Heart left ventricle (tissue), 16 donors: Measurements from ENCODE around the gene SP6. TPM values are rescaled to one million over a fixed set of nuclear protein-coding genes. Genes with fewer than 3 reads are reported as not detected.

Experiments used
- ATAC-seq, 4 donors: fragments of 200-7000 bp; cut with Tn5 transposase; one replicate each; pipeline ENCODE4 v1.9.1; 2020 to 2022; ENCODE audit warnings: moderate library complexity in 4 of 4, mild to moderate bottlenecking in 3 of 4, moderate number of reproducible peaks in 1 of 4
- DNase-seq, 5 donors: peaks; one replicate each; pipeline ENCODE4 v3.0.0-alpha.2; 2020
- H3K27ac ChIP-seq, 12 donors: fragments of 200-600 bp; sonication (generic) in 4 of 12; one replicate each; pipeline versions ENCODE4 v1.5.0 to v1.8.0; 2016 to 2022; ENCODE audit warnings: mild to moderate bottlenecking in 2 of 12
- H3K27me3 ChIP-seq, 9 donors: fragments of 200-600 bp; sonication (generic) in 2 of 9; one replicate each; pipeline versions ENCODE4 v1.5.1 to v1.8.0; 2016 to 2022; ENCODE audit warnings: mild to moderate bottlenecking in 3 of 9
- H3K36me3 ChIP-seq, 9 donors: fragments of 200-600 bp; sonication (generic) in 2 of 9; one replicate each; pipeline versions ENCODE4 v1.5.0 to v1.8.0; 2018 to 2022; ENCODE audit warnings: mild to moderate bottlenecking in 2 of 9
- H3K4me1 ChIP-seq, 12 donors: fragments of 200-600 bp; sonication (generic) in 4 of 12; one replicate each; pipeline versions ENCODE4 v1.5.0 to v1.8.0; 2016 to 2022; ENCODE audit warnings: mild to moderate bottlenecking in 3 of 12
- H3K4me3 ChIP-seq, 12 donors: fragments of 200-600 bp; sonication (generic) in 4 of 12; one replicate each; pipeline versions ENCODE4 v1.5.0 to v1.8.0; 2017 to 2022; ENCODE audit warnings: mild to moderate bottlenecking in 9 of 12, moderate library complexity in 4 of 12
- H3K9me3 ChIP-seq, 12 donors: fragments of 200-600 bp; sonication (generic) in 4 of 12; one replicate each; pipeline versions ENCODE4 v1.5.0 to v1.8.0; 2016 to 2022; ENCODE audit warnings: mild to moderate bottlenecking in 1 of 12
- CTCF ChIP-seq, 12 donors: fragments of 200-600 bp; sonication (generic) in 4 of 12; IDR thresholded peaks; one replicate each; pipeline versions ENCODE4 v1.5.0 to v1.8.0; 2018 to 2022; ENCODE audit warnings: antibody characterized with exemption in 12 of 12, mild to moderate bottlenecking in 5 of 12
- POLR2A ChIP-seq, 2 donors: fragments of 450-650 bp; IDR thresholded peaks; one replicate each; pipeline ENCODE4 v1.6.1; 2017; ENCODE audit warnings: antibody characterized with exemption in 2 of 2, mild to moderate bottlenecking in 2 of 2, moderate library complexity in 2 of 2
- WGBS, 4 donors: extraction: QIAGEN DNeasy Blood & Tissue Kit in 2 of 4; methylation state at CpG; one replicate each; pipeline versions ENCODE4 v1.1.5 to v1.1.7; 2013 to 2018; 5-methylcytosine and 5-hydroxymethylcytosine counted together
- intact Hi-C, 10 donors: fragments of 100-400 bp; cut with DNase I; formaldehyde crosslinking; loops; one replicate each; pipeline versions ENCODE4 v1.11.1 to v1.14.2; 2022
- polyA plus RNA-seq, 2 donors: library from polyadenylated mRNA; stranded (reverse); fragments of 200-250 nt; gene quantifications; one replicate each; pipeline ENCODE4 v1.2.3, GENCODE V29; 2013
- total RNA-seq, 9 donors: library from RNA; depleted of rRNA in 2 of 9; stranded (reverse); fragments of >200 nt in 2 of 9; fragmentation: NEBNext Ultra II Directional in 3 of 9; extraction: Animal tissue kit (Norgen Biotek cat#: 25700) in 3 of 9; gene quantifications; one replicate each; pipeline versions ENCODE4 v1.1.0 to v1.2.4, GENCODE V29; 2016 to 2023
- donor health status: ischemic (EF 13 %, LVEDD 7.1; RV severe dilation, severe dysfunction).
- donor health status: healthy with polysubstance abuse.
- donor health status: DM: no; HTN: yes; CAD: no.
- donor health status: DM: no; HTN: no; CAD: no.
- donor health status: ischemic (EF 25% LVEDD 6.9; RV normal size, moderate dysfunction).
- donor health status: ischemic (EF 25% LVEDD 5.7; RV mildly dilated, moderate dysfunction).
- donor health status: healthy.
- donor health status: DM: yes; HTN: yes; CAD: no.
- donor health status: ischemic (EF 35%, LVEDD 5.7; RV mildly dilated, moderate dysfunction).
- donor health status: nonischemic (EF 11% LVEDD 7.7; RV severe dilation, severe dysfunction).
- donor health status: DM: yes; HTN: yes; CAD: no.
- donor health status: PGD.
- donor health status: ischemic (EF 29% LVEDD 5.4; RV normal size, mild dysfunction).
- donor health status: nonischemic (EF 23%, LVEDD 6.1; RV moderate dilation, normal function).

SP6 gene
- total and polyA plus RNA-seq, 11 donors = 0.12 to 2.5 (median 0.32) TPM; not detected in 2

- DNase-seq = peak in 3 of 5 donors; percentile 36 to 64 (median 58)
- WGBS, 4 donors = 0 to 1% (median 1%) methylated on average over 21 to 25 of the region's 25 CpGs
These were observed 44.4 kb upstream of the SP6 start for GRCh38 chr17:47895347-47895855.

DNA sequence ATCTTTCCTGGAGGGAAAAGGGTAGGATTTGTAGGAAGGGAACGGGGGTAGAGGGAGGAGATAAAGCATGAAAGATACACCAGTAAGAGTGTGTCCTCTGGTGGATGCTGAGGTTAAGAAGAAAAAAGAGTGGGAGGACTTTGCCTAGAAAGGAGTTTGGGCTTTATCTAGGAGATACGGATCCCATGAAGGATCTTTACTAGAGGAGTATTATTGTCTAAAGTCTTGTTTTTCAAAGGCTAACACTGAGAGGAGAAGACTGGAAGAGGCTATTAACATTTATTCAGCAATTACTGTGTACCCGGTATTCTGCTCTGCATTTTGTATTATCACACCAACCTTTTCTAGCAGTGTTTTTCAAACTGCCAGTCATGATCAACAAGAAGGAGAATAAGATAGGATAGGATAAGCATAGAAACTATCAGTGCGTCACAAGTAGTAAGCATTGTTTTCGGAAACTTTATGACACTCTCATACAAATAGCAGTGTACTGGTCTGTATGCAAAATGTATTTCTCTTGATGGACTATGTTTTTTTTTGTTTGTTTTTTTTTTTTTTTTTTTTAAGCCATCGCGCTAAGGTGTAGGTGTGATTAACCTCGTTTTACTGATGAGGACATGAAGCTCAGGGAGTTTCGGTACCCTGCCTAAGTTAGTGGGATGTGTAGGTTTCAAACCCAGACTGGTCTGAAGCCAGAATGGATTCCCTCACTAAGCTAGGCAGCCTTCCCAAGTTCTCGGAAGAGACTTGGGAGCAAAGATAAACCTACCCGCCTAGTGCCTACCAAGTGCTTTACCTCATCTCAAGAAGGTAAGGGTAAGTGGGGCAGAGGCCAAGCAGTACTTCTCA, 43.8 kb upstream of the SP6 start:
- 32 to 34% (median 33%) methylated on average over 11 of the region's 11 CpGs for WGBS, 4 donors
- Histone ChIP-seq H3K27ac (peak overlapping the region; percentile 78 to 100 (median 93)), H3K4me3 (peak overlapping the region; percentile 72 to 94 (median 78)), H3K27me3 (no peaks in the 10 kb centered on the region), H3K36me3 (peaks cover 0 to 6% (median 0%) of the 10 kb centered on the region in 9 donors), H3K9me3 (no peaks in the 10 kb centered on the region), H3K4me1 (peaks cover 0 to 45% (median 36%) of the 10 kb centered on the region in 12 donors)
- TF ChIP-seq POLR2A (IDR thresholded peaks at IDR 0.05) (no peak), CTCF (IDR thresholded peaks at IDR 0.05) (no peak)
- ATAC-seq (no peak), DNase-seq (no peak)
- intact Hi-C loops = loop anchor here in 9 of 10 donors (1.0 to 10.0 kb wide), 7 partner anchors 48 to 200 kb away; partner anchors contain the start of genes PNPO (in 2 of the 9), CDK5RAP3 (in 1 of the 9), SCRN2 (in 1 of the 9) and TBKBP1 (in 1 of the 9)

More at GRCh38 chr17:47895347-47895855, 44.4 kb upstream of the SP6 start:
- Histone ChIP-seq H3K27ac (peak overlapping the region; percentile 78 to 100 (median 93)), H3K27me3 (no peaks in the 10 kb centered on the region), H3K9me3 (no peaks in the 10 kb centered on the region), H3K4me3 (peak overlapping the region; percentile 72 to 94 (median 78)), H3K36me3 (peaks cover 0 to 13% (median 0%) of the 10 kb centered on the region in 9 donors), H3K4me1 (peaks cover 0 to 52% (median 42%) of the 10 kb centered on the region in 12 donors)
- peak in 2 of 4 donors; percentile 1 for ATAC-seq
- TF ChIP-seq CTCF (IDR thresholded peaks at IDR 0.05) (no peak), POLR2A (IDR thresholded peaks at IDR 0.05) (peak; percentile 65 to 94)
- intact Hi-C loops = loop anchor here in 8 of 10 donors (1.0 to 10.0 kb wide), 6 partner anchors 47 to 201 kb away; partner anchors contain the start of genes CDK5RAP3 (in 1 of the 8), PNPO (in 1 of the 8), SCRN2 (in 1 of the 8) and TBKBP1 (in 1 of the 8)

GRCh38 chr17:47891545-47892088, 40.7 kb upstream of the SP6 start:
- H3K4me1 ChIP-seq = peaks cover 0 to 15% (median 8%) of the 10 kb centered on the region in 12 donors
- no peak overlapping the region for H3K27ac ChIP-seq
- DNase-seq (no peak), ATAC-seq (no peak)
- TF ChIP-seq POLR2A (IDR thresholded peaks at IDR 0.05) = no peak
- TF ChIP-seq CTCF (IDR thresholded peaks at IDR 0.05) = no peak
- H3K36me3 ChIP-seq = no peaks in the 10 kb centered on the region
- no peaks in the 10 kb centered on the region for H3K27me3 ChIP-seq
- WGBS, 4 donors = 83 to 89% (median 85%) methylated on average over 4 of the region's 4 CpGs
- no peak overlapping the region for H3K4me3 ChIP-seq
- intact Hi-C loops = loop anchor here in 6 of 10 donors (2.0 to 10.0 kb wide), 7 partner anchors 49 to 197 kb away; partner anchors contain the start of genes SCRN2 (in 2 of the 6), PNPO (in 1 of the 6) and TBKBP1 (in 1 of the 6)
- H3K9me3 ChIP-seq = no peaks in the 10 kb centered on the region
